Thyroid gland (tissue), 4 donors: Measurements from ENCODE around the gene CHDH. TPM values are rescaled to one million over a fixed set of nuclear protein-coding genes. Genes with fewer than 3 reads are reported as not detected.

Experiments used
- DNase-seq, 2 donors: peaks; one replicate each; pipeline ENCODE4 v3.0.0-alpha.2; 2019
- H3K27ac ChIP-seq, 3 donors: fragments of 200-600 bp; sonication (generic); 1 replicate in 2 of 3; 2 replicates in 1 of 3; pipeline ENCODE4 v1.5.1; 2016 to 2019; ENCODE audit warnings: mild to moderate bottlenecking in 1 of 3, moderate library complexity in 1 of 3
- H3K27me3 ChIP-seq: fragments of 200-600 bp; sonication (generic); one replicate; pipeline ENCODE4 v1.5.1; 2019
- H3K36me3 ChIP-seq, 2 donors: fragments of 200-600 bp; sonication (generic); one replicate each; pipeline ENCODE4 v1.5.1; 2016 to 2019
- H3K4me1 ChIP-seq, 2 donors: fragments of 200-600 bp; sonication (generic); one replicate each; pipeline ENCODE4 v1.5.1; 2017 to 2019
- H3K4me3 ChIP-seq, 3 donors: fragments of 200-600 bp; sonication (generic); replicated peaks in 1 of 3; 1 replicate in 2 of 3; 2 replicates in 1 of 3; pipeline ENCODE4 v1.5.1; 2016; ENCODE audit warnings: mild to moderate bottlenecking in 1 of 3
- H3K9me3 ChIP-seq: fragments of 200-600 bp; sonication (generic); one replicate; pipeline ENCODE4 v1.5.1; 2017
- POLR2A ChIP-seq, 2 donors: fragments of 450-650 bp; IDR thresholded peaks; one replicate each; pipeline ENCODE4 v1.6.1; 2017; ENCODE audit warnings: antibody characterized with exemption in 2 of 2, mild to moderate bottlenecking in 2 of 2, moderate library complexity in 1 of 2
- WGBS, 2 donors: methylation state at CpG; one replicate each; pipeline ENCODE4 v1.1.5; 2017; 5-methylcytosine and 5-hydroxymethylcytosine counted together
- intact Hi-C: fragments of 100-400 bp; cut with DNase I; formaldehyde crosslinking; loops from one replicate; pipeline ENCODE4 v1.15.1; 2023
- total RNA-seq, 4 donors: library from RNA; depleted of rRNA; stranded (reverse); fragments of >200 nt; gene quantifications; one replicate each; pipeline ENCODE4 v1.2.3, GENCODE V29; 2016
- TF ChIP-seq, protein P1 (sequence below), 6 experiments: fragments of 200-600 bp in 3 of 6; fragments of 450-650 bp in 3 of 6; sonication (generic) in 3 of 6; IDR thresholded peaks; one replicate each; pipeline ENCODE4 v1.5.1; 2016 to 2019; ENCODE audit warnings: antibody characterized with exemption in 6 of 6, mild to moderate bottlenecking in 2 of 6, inconsistent platforms in 1 of 6, moderate library complexity in 1 of 6

Gene CHDH
- total RNA-seq, 4 donors from 2014 or later = 4.7 to 26.9 (median 11.1) TPM

DNA sequence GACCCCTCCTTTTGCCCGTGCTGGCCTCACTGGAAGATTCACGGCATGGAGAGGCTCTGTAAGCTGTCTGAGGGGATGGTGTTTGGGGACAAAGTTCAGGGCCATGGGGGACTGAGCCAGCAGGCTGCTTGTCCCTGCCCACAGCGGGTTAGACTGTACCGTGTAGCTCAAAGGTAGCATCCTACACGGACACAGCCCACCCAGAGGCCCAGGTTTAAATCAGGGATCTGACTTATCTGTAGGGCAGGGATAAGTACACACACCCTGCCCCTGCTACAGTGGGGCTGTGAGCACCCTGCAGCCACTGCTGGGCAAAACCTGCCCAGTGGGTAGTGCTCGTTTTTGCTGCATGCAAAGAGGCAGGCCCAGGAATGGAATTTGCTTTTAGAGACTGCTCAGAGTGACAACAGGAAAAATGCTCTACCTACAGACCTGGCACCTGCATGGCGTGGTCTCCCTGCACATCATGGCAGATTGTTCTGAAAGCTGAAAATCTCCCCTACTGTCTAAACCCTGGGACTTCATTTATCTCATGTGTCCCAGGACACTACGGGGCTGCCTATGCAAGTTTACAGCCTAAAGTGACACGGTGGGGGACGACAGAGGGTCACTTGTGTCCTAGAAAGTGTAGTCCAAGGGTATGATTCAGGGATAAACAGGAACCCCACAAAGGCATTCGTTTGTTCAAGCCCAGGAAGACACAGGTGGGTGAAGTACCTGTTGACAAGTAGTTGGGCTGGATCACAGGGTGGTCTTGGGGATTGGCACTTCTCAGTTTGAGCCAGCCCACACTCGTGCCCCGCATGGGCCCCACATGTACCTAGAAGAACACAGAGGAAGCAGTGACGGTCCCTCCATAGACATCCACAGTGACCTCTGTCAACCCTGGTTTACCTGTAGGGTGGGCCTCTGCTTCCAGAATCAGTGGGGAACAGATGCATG is 27.7 kb downstream of the CHDH start:
- WGBS, 2 donors = 91 to 95% methylated on average over 10 to 12 of the region's 14 CpGs
- Histone ChIP-seq H3K4me1 (peaks cover 7 to 8% of the 10 kb centered on the region in 2 donors), H3K9me3 (no peaks in the 10 kb centered on the region), H3K36me3 (no peaks in the 10 kb centered on the region), H3K27me3 (no peaks in the 10 kb centered on the region), H3K27ac (no peak overlapping the region), H3K4me3 (no peak overlapping the region)
- intact Hi-C loops = no loop called here
- no peak for TF ChIP-seq POLR2A (IDR thresholded peaks at IDR 0.05)
- TF ChIP-seq, protein P1, sequence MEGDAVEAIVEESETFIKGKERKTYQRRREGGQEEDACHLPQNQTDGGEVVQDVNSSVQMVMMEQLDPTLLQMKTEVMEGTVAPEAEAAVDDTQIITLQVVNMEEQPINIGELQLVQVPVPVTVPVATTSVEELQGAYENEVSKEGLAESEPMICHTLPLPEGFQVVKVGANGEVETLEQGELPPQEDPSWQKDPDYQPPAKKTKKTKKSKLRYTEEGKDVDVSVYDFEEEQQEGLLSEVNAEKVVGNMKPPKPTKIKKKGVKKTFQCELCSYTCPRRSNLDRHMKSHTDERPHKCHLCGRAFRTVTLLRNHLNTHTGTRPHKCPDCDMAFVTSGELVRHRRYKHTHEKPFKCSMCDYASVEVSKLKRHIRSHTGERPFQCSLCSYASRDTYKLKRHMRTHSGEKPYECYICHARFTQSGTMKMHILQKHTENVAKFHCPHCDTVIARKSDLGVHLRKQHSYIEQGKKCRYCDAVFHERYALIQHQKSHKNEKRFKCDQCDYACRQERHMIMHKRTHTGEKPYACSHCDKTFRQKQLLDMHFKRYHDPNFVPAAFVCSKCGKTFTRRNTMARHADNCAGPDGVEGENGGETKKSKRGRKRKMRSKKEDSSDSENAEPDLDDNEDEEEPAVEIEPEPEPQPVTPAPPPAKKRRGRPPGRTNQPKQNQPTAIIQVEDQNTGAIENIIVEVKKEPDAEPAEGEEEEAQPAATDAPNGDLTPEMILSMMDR (IDR thresholded peaks at IDR 0.05) = no peak
- no peak for DNase-seq

DNA sequence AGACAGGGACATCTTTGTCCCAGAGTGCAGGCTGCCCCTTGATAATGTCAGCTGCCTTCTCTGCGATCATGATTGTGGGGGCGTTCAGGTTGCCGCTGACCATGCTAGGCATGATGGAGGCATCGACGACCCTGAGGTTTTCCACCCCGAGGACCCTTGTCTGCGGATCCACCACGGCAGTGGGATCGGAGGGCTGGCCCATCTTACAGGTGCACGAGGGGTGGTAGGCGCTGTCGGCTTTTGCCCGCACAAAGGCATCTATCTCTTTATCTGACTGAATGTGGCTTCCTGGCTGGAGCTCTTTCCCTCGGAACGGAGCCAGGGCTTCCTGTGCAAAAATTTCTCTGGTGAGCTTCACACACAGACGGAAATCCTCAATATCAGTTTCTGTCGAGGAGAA is 28.4 kb downstream of the CHDH start:
- Histone ChIP-seq H3K27me3 (no peaks in the 10 kb centered on the region), H3K27ac (no peak overlapping the region), H3K36me3 (no peaks in the 10 kb centered on the region), H3K9me3 (no peaks in the 10 kb centered on the region), H3K4me1 (peaks cover 7 to 8% of the 10 kb centered on the region in 2 donors), H3K4me3 (no peak overlapping the region)
- 85 to 93% methylated on average over 11 to 17 of the region's 17 CpGs for WGBS, 2 donors
- TF ChIP-seq, protein P1 (IDR thresholded peaks at IDR 0.05) = no peak
- TF ChIP-seq POLR2A (IDR thresholded peaks at IDR 0.05) = no peak
- no peak for DNase-seq
- intact Hi-C loops = no loop called here

DNA sequence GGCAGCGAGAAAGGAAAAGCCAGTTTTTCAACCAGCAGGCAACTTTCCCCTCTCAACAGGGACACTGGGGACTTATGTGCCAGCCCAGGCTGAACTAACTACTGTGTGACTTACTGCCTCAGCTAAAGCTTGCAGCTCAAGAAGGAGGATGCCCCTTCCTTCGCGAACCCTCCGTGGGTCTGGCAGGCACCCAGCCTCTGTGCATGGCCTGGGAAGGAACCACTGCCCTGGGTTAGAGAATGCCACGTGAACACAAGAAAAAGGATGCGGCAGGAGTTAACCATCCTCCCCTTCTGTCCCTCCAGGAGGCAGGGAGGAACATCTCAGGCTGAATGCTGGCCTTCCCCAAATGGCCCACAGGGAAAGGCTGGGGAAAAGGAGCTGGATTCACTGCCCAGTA is 29.0 kb downstream of the CHDH start:
- no peak for TF ChIP-seq POLR2A (IDR thresholded peaks at IDR 0.05)
- TF ChIP-seq, protein P1 (IDR thresholded peaks at IDR 0.05) = no peak
- H3K27ac ChIP-seq = no peak overlapping the region
- H3K4me1 ChIP-seq = peaks cover 7 to 8% of the 10 kb centered on the region in 2 donors
- no peak for DNase-seq
- intact Hi-C loops = no loop called here
- WGBS, 2 donors = 88 to 95% methylated on average over 6 of the region's 6 CpGs
- no peaks in the 10 kb centered on the region for H3K36me3 ChIP-seq
- no peak overlapping the region for H3K4me3 ChIP-seq
- no peaks in the 10 kb centered on the region for H3K27me3 ChIP-seq
- no peaks in the 10 kb centered on the region for H3K9me3 ChIP-seq

DNA sequence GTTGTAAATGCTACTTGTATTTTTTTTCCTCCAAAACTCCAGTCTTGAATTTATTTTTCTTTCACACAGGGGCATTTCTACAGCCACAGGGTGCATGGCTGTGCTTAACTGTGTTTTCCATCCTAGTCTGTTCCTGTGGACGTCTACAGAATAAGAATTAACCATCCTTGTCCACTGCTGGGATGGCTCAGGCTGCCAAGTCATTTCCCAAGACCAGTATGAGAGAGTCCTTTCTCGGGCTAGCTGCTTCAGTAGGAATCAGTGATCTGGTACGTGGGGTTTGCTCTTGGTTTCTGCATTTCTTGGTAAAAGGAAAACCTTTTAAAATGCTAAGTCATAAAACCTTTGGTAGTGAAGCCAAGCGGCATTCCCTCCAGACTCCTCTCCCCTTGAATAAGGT is 29.8 kb downstream of the CHDH start:
- 48 to 64% methylated on average over 4 of the region's 4 CpGs for WGBS, 2 donors
- TF ChIP-seq, protein P1 (IDR thresholded peaks at IDR 0.05) = no peak
- TF ChIP-seq POLR2A (IDR thresholded peaks at IDR 0.05) = no peak
- Histone ChIP-seq H3K27ac (no peak overlapping the region), H3K4me1 (peaks cover 7 to 8% of the 10 kb centered on the region in 2 donors), H3K27me3 (no peaks in the 10 kb centered on the region), H3K36me3 (no peaks in the 10 kb centered on the region), H3K9me3 (no peaks in the 10 kb centered on the region), H3K4me3 (no peak overlapping the region)
- intact Hi-C loops = no loop called here
- peak; percentile 69 to 73 for DNase-seq

DNA sequence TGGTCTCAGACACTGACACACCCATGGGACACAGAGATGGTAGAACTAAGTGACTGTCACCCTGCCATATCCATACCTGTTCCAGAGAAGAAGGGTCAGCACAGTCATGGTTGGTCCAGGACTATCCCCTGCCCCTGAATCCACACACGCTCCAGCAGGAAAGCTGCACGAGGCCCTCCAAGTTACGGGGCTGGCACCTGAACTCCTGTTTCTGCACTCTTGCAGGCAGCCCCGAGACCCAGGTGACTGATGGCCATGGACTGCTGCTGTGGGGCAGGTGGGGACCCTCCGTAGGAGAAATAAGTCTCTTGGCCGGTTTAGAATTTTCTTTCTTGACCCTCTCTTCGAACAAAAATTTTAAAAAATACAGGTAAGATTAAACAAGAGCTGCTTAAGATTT is 30.6 kb downstream of the CHDH start:
- no peak for DNase-seq
- peaks cover 7 to 8% of the 10 kb centered on the region in 2 donors for H3K4me1 ChIP-seq
- intact Hi-C loops = no loop called here
- no peaks in the 10 kb centered on the region for H3K36me3 ChIP-seq
- no peak overlapping the region for H3K27ac ChIP-seq
- 97% methylated on average over 7 of the region's 7 CpGs for WGBS, 2 donors
- TF ChIP-seq, protein P1 (IDR thresholded peaks at IDR 0.05) = no peak
- TF ChIP-seq POLR2A (IDR thresholded peaks at IDR 0.05) = no peak
- H3K27me3 ChIP-seq = no peaks in the 10 kb centered on the region
- H3K4me3 ChIP-seq = no peak overlapping the region
- H3K9me3 ChIP-seq = no peaks in the 10 kb centered on the region
